SW 1271 (cell line): ENCODE data around the gene KRTAP4-12.
"Not testable (repeated sequence)": the region's sequence is repeated elsewhere in the genome, so short reads cannot be mapped to it uniquely, and the experiment has no call there.

ENCODE experiments used
- DNase-seq, 2 experiments: peaks; one replicate each; lab custom pipeline; 2025; lab: John Stamatoyannopoulos, UW

KRTAP4-12 gene

GRCh38 chr17:41123991-41124371 is at the start of gene KRTAP4-12:
Gene KRTAP4-12, minus strand, starts transcription at chr17:41124182. Its CDS starts 60 bp downstream, at chr17:41124122.
- DNase-seq: not testable (repeated sequence)

DNA sequence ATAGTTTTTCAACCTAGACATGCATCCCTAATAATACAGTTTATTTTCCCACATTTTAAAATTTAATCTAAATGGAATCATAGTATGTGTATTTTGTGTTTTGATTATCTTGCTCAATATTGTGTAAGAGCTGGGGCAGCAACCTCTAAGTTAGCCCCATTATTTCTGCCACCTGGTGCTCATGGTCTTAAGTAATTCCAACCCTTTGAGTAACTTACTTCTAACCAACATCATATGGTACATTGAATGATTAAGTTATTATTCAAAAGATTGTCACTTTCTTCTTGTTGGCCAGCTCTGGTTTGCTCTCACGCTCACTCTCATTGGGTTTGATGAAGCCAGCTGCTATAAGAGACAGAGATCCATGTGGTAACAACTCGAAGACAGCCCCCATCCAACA is 47.9 kb upstream of the KRTAP4-12 start:
- DNase-seq: no peak

GRCh38 chr17:41168121-41168520 is 44.1 kb upstream of the KRTAP4-12 start, which contains the start of gene KRTAP4-3:
Gene KRTAP4-3, minus strand, starts transcription at chr17:41168221. Its CDS starts 49 bp downstream, at chr17:41168172.
- no peak for DNase-seq

DNA sequence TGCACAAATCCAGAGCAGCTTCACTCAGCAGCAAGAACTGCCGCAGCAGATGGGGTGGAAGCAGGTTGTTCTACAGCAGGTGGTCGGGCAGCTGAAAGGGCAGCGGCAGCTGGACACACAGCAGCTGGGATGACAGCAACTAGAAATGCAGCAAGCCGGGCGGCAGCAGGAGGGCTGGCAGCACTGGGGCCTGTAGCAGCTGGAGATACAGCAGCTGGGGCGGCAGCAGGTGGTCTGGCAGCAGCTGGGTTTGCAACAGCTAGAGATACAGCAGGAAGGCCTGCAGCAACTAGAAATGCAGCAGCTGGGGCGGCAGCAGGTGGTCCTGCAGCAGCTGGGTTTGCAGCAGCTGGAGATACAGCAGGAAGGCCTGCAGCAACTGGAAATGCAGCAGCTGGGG is 43.6 kb upstream of the KRTAP4-12 start:
- DNase-seq: no peak

- DNase-seq: no peak
These were observed 39.8 kb upstream of the KRTAP4-12 start for GRCh38 chr17:41163828-41164227.

DNA sequence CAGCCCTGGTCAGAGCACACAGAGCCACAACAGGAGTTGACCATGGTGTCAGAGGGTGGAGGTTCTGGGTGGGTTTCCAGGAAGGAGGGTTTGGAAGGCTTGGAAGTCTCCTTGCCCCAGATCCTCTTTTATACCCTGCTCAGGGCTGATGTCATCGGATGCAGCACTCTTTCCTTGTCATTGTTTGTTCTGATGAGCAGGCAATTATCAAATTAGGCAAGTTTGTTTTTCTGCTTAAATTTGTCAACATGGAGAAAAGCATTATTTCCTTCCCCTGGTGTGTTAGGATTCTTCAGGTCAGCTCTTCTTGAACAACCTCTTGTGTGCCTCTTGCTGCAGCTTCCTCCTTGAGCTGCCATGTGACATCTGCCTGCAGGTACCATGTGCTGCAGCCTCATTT is 36.7 kb upstream of the KRTAP4-12 start, which contains the start of gene KRTAP4-4:
Gene KRTAP4-4, minus strand, starts transcription at position 101 of the 400 bp plus-strand sequence. Its CDS starts 57 bp downstream, at position 44.
- no peak for DNase-seq

- DNase-seq: not testable (repeated sequence)
These were observed 36.2 kb upstream of the KRTAP4-12 start for GRCh38 chr17:41160190-41160589.

DNA sequence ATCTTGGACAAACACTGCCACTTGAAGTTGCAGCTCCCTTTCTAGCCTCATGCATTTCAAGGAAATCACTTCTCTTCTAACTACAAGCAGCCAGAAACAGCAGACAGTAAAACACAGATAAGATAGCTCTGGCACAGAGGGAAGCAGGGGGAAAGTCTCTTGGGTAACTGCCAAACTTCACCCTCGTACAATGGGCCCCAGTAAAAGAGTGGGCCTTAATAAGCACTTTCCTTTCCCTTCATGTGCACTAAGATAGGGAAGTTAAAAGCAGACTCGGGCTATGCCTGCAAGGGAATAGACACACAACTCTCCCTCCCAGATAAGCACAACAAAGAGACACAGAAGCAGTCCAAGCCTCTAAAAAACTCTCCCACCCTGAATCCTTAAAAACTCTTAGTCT is 29.9 kb upstream of the KRTAP4-12 start:
- no peak for DNase-seq

DNA sequence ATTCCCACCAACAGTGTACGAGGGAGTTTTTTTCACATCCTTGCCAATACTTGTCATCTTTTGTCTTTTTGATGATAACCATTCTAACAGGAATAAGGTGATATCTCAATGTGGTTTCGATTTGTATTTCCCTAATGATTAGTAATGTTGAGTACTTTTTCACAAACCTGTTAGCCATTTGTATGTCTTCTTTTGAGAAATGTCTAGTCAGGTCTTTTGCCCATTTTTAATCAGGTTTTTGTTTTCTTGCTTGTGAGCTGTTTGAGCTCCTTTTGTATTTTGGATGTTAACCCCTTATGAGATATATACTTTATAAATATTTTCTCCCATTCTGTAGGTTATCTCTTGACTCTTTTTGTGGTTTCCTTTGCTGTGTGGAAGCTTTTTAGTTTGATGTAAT is 27.5 kb upstream of the KRTAP4-12 start:
- no peak for DNase-seq

GRCh38 chr17:41150026-41150425 is 26.0 kb upstream of the KRTAP4-12 start:
- DNase-seq: no peak

DNA sequence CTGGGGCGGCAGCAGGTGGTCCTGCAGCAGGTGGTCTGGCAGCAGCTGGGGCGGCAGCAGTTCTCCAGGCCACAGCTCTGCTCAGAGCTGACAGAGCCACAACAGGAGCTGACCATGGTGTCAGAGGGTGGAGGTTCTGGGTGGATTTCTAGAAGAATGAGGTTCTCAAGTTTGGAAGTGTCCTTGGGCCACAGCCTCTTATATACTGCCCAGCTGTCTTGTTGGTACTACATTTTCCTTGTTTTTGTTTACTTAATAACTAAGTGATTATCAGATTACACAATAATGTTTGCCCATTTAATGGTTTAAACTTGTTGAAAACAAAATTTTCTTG is 25.6 kb upstream of the KRTAP4-12 start, which contains the start of gene KRTAP4-5:
Gene KRTAP4-5, minus strand, starts transcription at position 174 of the 334 bp plus-strand sequence. Its CDS starts 58 bp downstream, at position 116.
- DNase-seq: no peak

GRCh38 chr17:41148971-41149651 is 25.1 kb upstream of the KRTAP4-12 start:
- not testable (repeated sequence) for DNase-seq

DNA sequence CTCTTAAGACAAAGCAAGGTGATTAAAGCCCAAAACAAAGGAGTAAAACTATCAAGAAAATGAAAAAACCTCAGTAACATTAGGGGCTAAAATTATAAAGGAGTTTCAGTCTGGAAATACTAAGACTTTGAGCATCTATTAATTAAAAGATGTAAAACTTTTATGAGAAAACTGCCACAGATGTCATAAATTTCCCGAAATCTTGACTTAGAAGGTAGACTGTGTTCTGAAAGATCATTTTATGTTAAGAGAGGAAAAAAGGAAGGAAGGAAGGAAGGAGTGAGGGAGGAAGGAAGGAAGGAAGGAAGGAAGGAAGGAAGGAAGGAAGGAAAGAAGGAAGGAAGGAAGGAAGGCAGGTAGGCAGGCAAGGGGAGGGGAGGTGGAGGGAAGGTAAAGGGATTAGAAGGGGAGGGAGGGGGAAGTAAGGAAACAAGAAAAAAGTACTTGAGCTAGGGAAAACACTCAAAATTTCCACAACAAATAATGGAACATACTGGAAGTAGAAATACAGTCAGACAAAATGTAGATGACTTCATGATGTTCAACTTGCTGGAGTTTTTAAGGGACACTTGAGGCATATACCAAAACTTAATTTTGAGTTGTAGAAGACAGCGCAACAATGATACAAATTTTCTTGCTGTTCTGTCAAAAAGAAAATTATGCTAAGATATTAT is 23.7 kb upstream of the KRTAP4-12 start:
- DNase-seq: no peak

DNA sequence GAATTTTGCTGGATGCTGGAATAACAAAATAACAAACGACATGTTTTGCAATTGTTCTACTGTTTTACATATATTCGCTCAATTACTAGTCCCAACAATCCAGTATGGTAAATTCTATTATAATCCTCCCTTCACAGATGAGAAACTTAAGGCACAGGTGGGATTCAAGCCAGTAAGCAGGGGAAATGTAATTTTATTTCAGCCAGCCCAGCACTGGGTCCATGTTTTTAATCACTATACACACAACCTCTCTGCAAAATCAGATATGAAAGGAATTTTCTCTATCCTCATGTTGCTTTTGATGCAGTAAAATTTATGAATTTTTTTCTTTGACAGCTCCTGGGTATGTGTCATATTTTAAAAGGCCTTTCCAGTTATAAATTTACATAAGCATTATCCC is 21.3 kb upstream of the KRTAP4-12 start:
- no peak for DNase-seq

DNA sequence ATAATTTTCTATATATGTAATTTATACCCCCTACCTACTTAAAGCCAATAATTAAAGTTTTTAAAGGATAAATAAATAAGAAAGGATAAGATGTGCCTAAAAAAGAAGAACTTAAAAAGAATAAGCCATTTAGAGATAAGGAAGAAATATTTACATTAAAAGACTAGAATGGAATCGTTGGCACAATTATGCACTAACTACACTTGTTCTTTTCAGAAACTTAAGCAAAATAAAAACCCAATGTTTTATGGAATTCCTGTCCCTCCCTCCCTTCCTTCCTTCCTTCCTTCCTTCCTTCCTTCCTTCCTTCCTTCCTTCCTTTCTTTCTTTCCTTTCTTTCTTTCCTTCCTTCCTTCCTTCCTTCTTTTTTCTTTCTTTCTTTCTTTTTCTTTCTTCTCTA is 20.9 kb upstream of the KRTAP4-12 start:
- no peak for DNase-seq

DNA sequence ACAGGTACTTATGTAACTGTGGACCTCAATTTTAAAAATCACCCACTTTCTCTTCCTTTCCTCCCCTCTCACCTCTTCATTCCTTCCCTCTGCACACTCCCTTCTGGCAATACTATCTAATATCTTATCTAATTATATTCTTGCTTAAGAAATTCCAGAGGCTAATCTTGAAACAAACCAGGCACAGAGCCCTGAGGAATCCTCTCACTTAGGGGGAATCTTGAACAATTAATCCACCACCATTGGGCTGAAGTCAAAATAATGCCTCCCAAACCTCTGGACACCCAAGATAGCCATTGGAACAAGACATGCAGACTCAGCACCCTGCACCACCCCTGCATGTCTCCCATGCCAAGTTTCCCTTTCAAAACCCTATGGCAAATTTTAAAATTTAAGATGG is 17.4 kb upstream of the KRTAP4-12 start:
- DNase-seq: no peak

- DNase-seq: peak; percentile 18 to 38
These were observed 16.6 kb upstream of the KRTAP4-12 start, which contains the start of gene KRTAP4-6 for GRCh38 chr17:41140360-41141131. Gene KRTAP4-6, minus strand, starts transcription at chr17:41140544. Its CDS starts 57 bp downstream, at chr17:41140487.

DNA sequence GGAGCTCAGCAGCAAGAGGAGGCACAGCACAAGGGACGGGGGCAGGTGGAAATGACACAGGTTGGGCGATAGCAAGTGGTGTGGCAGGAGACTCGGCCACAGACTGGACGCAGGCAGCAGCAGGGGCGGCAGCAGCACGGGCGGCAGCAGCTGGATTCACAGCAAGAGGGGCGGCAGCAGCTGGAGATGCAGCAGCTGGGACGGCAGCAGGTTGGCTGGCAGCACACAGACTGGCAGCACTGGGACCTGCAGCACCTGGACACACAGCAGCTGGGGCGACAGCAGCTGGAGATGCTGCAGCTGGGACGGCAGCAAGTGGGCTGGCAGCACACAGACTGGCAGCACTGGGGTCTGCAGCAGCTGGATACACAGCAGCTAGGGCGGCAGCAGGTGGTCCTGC is 15.9 kb upstream of the KRTAP4-12 start:
- not testable (repeated sequence) for DNase-seq

- no peak for DNase-seq
These were observed 10.1 kb upstream of the KRTAP4-12 start for GRCh38 chr17:41133880-41134735.

DNA sequence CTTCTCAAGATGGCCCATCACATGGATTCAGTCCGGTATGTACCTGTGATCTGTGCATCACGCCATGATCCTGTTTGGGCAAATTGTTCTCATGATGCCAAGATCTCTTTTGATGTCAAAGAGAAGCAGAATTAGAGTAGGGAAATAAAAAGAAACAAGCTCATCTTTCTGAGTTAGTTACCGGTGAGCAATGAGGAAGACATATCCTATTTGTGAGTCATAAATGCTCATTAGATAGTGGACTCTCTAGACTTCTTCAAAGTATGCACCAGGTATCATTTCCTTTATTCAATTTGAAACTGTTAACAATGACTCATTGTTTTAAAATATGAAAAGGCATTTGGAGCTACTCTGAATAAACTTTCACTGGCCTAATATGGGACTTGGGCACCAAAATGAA is 8.0 kb upstream of the KRTAP4-12 start:
- peak; percentile 23 to 60 for DNase-seq

DNA sequence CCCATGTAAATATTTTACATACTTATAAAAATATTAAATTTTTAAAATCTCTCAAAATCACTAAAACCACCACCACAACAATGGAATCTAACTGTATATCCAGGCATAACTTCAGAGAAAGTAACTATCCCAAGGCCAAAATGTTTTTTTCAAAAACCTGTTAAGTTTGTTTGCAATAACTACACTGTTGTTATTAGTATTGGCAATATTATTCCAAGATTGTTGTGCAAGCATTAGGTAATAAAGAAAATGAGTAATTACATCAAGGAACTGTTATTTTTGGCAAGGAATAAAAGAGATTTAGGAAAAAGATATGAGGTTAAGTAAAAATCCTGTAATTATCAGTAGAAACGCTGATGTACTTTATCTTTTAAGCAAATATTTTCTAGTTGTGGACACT is 3.4 kb upstream of the KRTAP4-12 start:
- no peak for DNase-seq

- no peak for DNase-seq
These were observed 2.4 kb upstream of the KRTAP4-12 start for GRCh38 chr17:41126412-41126811.
